ENCODE results near the gene CGN. TPM values are rescaled to one million over a fixed set of nuclear protein-coding genes. Genes with fewer than 3 reads are reported as not detected.

Gene CGN
- total and polyA plus RNA-seq, 2 of the 13 experiments (the other 11 are each of a cell fraction or from before 2014, with no cell fraction given) = 0.75 to 0.81 TPM

DNA sequence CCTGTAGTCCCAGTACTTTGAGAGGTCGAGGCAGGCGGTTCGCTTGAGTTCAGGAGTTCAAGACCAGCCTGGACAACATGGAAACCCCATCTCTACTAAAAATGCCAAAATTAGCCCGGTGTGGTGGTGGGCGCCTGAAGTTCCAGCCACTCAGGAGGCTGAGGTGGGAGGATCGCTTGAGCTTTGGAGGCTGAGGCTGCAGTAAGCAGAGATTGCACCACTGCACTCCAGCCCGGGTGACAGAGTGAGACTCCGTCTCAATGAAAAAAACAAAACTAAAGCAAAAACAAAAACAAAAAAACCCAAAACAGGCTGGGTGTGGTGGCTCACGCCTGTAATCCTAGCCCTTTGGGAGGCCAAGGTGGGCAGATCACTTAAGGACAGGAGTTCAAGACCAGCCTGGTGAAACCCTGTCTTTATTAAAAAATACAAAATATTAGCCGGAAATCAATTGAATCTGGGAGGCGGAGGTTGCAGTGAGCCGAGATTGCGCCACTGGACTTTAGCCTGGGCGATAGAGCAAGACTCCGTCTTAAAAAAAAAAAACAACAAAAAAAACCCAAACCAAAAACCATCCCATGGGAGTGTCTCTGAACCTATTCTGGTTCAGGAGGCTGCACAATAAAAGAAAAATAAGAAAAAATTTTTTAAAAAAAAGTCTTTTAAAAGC is 1.7 kb upstream of the CGN start (continued):
- TF ChIP-seq, protein P1, sequence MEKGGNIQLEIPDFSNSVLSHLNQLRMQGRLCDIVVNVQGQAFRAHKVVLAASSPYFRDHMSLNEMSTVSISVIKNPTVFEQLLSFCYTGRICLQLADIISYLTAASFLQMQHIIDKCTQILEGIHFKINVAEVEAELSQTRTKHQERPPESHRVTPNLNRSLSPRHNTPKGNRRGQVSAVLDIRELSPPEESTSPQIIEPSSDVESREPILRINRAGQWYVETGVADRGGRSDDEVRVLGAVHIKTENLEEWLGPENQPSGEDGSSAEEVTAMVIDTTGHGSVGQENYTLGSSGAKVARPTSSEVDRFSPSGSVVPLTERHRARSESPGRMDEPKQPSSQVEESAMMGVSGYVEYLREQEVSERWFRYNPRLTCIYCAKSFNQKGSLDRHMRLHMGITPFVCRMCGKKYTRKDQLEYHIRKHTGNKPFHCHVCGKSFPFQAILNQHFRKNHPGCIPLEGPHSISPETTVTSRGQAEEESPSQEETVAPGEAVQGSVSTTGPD (CRISPR knock-in tag; IDR thresholded peaks at IDR 0.05) = no peak
- TF ChIP-seq, protein P2, sequence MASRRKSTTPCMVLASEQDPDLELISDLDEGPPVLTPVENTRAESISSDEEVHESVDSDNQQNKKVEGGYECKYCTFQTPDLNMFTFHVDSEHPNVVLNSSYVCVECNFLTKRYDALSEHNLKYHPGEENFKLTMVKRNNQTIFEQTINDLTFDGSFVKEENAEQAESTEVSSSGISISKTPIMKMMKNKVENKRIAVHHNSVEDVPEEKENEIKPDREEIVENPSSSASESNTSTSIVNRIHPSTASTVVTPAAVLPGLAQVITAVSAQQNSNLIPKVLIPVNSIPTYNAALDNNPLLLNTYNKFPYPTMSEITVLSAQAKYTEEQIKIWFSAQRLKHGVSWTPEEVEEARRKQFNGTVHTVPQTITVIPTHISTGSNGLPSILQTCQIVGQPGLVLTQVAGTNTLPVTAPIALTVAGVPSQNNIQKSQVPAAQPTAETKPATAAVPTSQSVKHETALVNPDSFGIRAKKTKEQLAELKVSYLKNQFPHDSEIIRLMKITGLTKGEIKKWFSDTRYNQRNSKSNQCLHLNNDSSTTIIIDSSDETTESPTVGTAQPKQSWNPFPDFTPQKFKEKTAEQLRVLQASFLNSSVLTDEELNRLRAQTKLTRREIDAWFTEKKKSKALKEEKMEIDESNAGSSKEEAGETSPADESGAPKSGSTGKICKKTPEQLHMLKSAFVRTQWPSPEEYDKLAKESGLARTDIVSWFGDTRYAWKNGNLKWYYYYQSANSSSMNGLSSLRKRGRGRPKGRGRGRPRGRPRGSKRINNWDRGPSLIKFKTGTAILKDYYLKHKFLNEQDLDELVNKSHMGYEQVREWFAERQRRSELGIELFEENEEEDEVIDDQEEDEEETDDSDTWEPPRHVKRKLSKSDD (CRISPR knock-in tag; IDR thresholded peaks at IDR 0.05; ENCODE audit: low read depth) = no peak
- TF ChIP-seq ZNF772 (CRISPR knock-in tag; IDR thresholded peaks at IDR 0.05) (no peak), TAF1 (CRISPR knock-in tag; IDR thresholded peaks at IDR 0.05) (no peak)
- TF ChIP-seq, protein P3, sequence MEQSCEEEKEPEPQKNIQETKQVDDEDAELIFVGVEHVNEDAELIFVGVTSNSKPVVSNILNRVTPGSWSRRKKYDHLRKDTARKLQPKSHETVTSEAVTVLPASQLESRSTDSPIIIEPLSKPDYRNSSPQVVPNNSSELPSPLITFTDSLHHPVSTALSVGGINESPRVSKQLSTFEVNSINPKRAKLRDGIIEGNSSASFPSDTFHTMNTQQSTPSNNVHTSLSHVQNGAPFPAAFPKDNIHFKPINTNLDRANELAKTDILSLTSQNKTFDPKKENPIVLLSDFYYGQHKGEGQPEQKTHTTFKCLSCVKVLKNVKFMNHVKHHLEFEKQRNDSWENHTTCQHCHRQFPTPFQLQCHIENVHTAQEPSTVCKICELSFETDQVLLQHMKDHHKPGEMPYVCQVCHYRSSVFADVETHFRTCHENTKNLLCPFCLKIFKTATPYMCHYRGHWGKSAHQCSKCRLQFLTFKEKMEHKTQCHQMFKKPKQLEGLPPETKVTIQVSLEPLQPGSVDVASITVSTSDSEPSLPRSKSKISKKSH (CRISPR knock-in tag; IDR thresholded peaks at IDR 0.05; ENCODE audit: borderline replicate concordance) = no peak

DNA sequence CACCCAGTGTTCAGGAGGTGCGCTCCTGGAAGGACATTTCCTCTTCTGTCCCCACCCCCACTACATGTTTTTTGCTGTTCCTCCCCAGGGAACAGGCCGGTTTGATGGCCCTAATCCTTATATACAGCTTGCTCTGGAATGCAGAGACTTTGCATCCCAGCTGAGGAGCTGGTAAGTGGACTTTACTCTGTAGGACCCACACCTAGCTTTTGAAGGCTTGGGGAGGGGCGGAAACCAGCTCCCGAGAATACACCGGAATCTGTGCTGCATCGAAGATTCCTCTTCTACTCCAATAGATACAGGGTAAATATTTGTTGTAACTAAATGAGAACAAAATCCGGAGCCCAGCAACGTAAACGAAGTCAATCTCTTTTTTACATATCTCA is 1.2 kb upstream of the CGN start:
- peak overlapping the region; percentile 91 for H3K4me2 ChIP-seq (ENCODE audit: low read depth, low read length)
- CTCF ChIA-PET (ENCODE audit: low intra/inter-chr PET ratio, low total read pairs) = no interaction called here
- TF ChIP-seq RNF2 (conservative IDR thresholded peaks at IDR 0.05; ENCODE audit: low read depth) = no peak
- peak; percentile 14 for TF ChIP-seq TEAD3 (CRISPR knock-in tag; optimal IDR thresholded peaks at IDR 0.05; ENCODE audit: borderline replicate concordance)
- TF ChIP-seq, protein P4, sequence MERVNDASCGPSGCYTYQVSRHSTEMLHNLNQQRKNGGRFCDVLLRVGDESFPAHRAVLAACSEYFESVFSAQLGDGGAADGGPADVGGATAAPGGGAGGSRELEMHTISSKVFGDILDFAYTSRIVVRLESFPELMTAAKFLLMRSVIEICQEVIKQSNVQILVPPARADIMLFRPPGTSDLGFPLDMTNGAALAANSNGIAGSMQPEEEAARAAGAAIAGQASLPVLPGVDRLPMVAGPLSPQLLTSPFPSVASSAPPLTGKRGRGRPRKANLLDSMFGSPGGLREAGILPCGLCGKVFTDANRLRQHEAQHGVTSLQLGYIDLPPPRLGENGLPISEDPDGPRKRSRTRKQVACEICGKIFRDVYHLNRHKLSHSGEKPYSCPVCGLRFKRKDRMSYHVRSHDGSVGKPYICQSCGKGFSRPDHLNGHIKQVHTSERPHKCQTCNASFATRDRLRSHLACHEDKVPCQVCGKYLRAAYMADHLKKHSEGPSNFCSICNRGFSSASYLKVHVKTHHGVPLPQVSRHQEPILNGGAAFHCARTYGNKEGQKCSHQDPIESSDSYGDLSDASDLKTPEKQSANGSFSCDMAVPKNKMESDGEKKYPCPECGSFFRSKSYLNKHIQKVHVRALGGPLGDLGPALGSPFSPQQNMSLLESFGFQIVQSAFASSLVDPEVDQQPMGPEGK (CRISPR knock-in tag; IDR thresholded peaks at IDR 0.05) = peak; percentile 29; the same call in 1 of the 2 replicates
- TF ChIP-seq, protein P5, sequence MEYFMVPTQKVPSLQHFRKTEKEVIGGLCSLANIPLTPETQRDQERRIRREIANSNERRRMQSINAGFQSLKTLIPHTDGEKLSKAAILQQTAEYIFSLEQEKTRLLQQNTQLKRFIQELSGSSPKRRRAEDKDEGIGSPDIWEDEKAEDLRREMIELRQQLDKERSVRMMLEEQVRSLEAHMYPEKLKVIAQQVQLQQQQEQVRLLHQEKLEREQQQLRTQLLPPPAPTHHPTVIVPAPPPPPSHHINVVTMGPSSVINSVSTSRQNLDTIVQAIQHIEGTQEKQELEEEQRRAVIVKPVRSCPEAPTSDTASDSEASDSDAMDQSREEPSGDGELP (IDR thresholded peaks at IDR 0.05; ENCODE audit: borderline replicate concordance, low read depth) = peak; percentile 62; the same call in 1 of the 2 replicates
- TF ChIP-seq, protein P6, sequence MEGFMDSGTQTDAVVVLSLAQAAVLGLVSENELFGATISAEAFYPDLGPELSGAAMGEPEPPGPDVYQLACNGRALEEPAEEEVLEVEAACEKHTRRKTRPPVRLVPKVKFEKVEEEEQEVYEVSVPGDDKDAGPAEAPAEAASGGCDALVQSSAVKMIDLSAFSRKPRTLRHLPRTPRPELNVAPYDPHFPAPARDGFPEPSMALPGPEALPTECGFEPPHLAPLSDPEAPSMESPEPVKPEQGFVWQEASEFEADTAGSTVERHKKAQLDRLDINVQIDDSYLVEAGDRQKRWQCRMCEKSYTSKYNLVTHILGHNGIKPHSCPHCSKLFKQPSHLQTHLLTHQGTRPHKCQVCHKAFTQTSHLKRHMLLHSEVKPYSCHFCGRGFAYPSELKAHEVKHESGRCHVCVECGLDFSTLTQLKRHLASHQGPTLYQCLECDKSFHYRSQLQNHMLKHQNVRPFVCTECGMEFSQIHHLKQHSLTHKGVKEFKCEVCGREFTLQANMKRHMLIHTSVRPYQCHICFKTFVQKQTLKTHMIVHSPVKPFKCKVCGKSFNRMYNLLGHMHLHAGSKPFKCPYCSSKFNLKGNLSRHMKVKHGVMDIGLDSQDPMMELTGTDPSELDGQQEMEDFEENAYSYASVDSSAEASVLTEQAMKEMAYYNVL (CRISPR knock-in tag; IDR thresholded peaks at IDR 0.05; ENCODE audit: borderline replicate concordance) = no peak

More for the DNA sequence above, 1.2 kb upstream of the CGN start:
- Histone ChIP-seq H3K36me3 (replicated peaks in 1 of 2; ENCODE audit: control insufficient read depth in 1 of 2, insufficient read depth in 2 of 2, low read length in 2 of 2) (no peaks in the 10 kb centered on the region), H3K4me3 (replicated peaks in 1 of 3; ENCODE audit: insufficient read depth in 1 of 3, low read depth in 2 of 3, low read length in 3 of 3) (peak overlapping the region in 2 of 3 experiments; percentile 71 to 80; a peak in 4 of 6 replicates), H3K27me3 (ENCODE audit: control insufficient read depth in 1 of 2, insufficient read depth in 2 of 2, low read length in 2 of 2) (peaks cover 0 to 16% of the 10 kb centered on the region in 2 experiments; a peak in 2 of 5 replicates), H3K4me1 (ENCODE audit: insufficient read depth, low read length) (peaks cover 56% of the 10 kb centered on the region), H3K9ac (ENCODE audit: insufficient read depth, low read depth, low read length) (no peak overlapping the region), H3K79me2 (ENCODE audit: insufficient read depth, low read length) (no peaks in the 10 kb centered on the region), H4K20me1 (ENCODE audit: insufficient read depth, low read length) (no peaks in the 10 kb centered on the region), H3K9me3 (ENCODE audit: low read length) (no peaks in the 10 kb centered on the region), H2AFZ (ENCODE audit: low read length) (no peak overlapping the region), H3K27ac (ENCODE audit: extremely low read length, insufficient read depth, low read length) (no peak overlapping the region)
- intact Hi-C loops (cut with micrococcal nuclease; ENCODE audit: unreplicated experiment) = no loop called here
- FAIRE-seq = peak; percentile 8
- DNase-seq (ENCODE audit: low spot score) = no peak
- WGBS (ENCODE audit: low lambda C conversion rate) = 2% methylated on average over 9 of the region's 9 CpGs
- in situ Hi-C loops (cut with HindIII; ENCODE audit: extremely low pct_ligation_motif_present, low pct_unique_long_range_greater_than_20kb) = no loop called here
- no TSS peak for BruUV-seq (replicated peaks)
- no peak for ATAC-seq
- POLR2A ChIA-PET = interaction anchor here (0.6 to 2.1 kb wide), 5 partner anchors 11 to 51 kb away, joined by 3 to 11 read pairs (median 5); partner anchors contain the start of genes POGZ and TUFT1
